ENCODE measurements around the gene THAP12.
"Not testable (repeated sequence)": the region's sequence is repeated elsewhere in the genome, so short reads cannot be mapped to it uniquely, and the experiment has no call there.

The THAP12 gene, protein sequence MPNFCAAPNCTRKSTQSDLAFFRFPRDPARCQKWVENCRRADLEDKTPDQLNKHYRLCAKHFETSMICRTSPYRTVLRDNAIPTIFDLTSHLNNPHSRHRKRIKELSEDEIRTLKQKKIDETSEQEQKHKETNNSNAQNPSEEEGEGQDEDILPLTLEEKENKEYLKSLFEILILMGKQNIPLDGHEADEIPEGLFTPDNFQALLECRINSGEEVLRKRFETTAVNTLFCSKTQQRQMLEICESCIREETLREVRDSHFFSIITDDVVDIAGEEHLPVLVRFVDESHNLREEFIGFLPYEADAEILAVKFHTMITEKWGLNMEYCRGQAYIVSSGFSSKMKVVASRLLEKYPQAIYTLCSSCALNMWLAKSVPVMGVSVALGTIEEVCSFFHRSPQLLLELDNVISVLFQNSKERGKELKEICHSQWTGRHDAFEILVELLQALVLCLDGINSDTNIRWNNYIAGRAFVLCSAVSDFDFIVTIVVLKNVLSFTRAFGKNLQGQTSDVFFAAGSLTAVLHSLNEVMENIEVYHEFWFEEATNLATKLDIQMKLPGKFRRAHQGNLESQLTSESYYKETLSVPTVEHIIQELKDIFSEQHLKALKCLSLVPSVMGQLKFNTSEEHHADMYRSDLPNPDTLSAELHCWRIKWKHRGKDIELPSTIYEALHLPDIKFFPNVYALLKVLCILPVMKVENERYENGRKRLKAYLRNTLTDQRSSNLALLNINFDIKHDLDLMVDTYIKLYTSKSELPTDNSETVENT

GRCh38 chr11:76380977-76381719 is at the start of gene THAP12, which contains the start of gene GVQW3:
Gene THAP12, minus strand, starts transcription at chr11:76381132. Its CDS starts 296 bp downstream, at chr11:76380836.
Gene GVQW3, plus strand, starts transcription at chr11:76381323. Its CDS starts 506 bp downstream, at chr11:76381829.
- peak; percentile 89 to 95 for DNase-seq (ENCODE audit: low read depth in 2 of 2)

DNA sequence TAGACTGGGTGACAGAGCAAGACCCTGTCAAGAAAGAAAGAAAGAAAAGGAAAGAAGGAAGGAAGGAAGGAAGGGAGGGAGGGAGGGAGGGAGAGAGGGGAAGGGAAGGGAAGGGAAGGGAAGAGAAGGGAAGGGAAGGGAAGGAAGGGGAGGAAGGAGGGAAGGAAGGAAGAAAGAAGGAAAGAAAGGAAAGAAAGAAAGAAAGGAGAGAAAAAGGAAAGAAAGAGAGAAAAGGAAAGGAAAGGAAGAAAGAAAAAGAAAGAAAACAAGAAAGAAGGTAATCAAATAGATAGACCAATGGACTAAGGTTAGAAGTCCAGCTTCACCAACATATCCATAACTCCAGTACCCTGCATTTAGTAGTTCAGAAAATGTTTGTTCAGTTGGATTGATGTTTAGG is 45.7 kb upstream of the THAP12 start:
- DNase-seq (ENCODE audit: low read depth in 2 of 2): no peak

DNA sequence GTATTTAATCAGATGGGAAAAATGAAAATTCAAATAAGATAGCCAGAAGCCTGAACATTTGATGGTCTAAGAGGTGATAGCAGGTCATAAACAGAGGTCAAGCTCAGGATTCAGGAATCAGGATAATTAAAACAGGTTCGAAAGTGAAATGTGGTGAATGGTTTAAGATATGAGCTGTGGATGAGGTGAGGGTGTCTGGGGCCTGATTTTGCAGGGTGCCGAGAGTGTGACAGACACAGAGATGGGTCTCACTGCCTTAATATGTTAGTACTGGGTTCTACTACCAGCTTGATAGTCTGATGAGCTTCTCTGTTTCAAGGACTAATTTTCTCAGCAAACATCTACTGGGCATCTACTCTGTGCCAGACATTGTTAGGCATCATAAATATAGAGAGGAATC is 44.0 kb upstream of the THAP12 start:
- DNase-seq (ENCODE audit: low read depth in 2 of 2): no peak

DNA sequence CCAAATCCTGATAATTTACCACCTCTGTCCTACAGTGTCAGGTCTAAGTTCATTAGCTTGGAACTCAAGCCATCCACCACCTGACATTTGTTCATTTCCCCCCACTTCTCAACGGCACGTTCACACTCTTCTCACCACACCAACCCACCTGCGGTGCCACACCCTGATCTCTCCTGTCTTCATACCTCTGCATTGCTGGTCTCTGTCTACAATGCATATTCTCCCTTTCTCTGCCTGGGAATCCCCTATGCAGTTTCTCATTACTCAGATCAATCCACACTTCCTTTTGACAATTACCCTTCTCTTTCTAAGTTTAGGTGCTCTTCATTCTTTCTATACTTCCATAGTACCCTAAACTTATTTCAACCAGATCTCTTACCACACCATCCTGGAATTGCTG is 43.4 kb upstream of the THAP12 start:
- no peak for DNase-seq (ENCODE audit: low read depth in 2 of 2)

DNA sequence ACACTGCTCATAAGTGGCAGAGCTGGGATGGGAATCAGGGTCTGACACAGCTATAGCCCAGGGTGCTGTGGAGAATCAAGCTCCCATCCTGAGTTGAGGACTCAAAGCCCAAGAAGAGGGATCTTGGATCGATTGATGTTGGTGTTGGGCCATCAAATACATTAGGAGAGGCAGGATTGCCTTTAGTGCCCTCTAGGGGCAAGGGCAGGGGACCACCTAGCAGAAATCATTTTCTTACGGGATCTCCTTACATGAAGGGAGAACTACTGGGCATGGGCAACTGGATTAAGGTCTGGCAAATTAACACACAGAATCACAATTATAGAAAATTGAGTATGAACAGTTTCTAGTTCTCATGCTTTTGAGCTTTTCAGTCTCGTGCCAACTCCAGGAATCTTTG is 39.0 kb upstream of the THAP12 start:
- DNase-seq (ENCODE audit: low read depth in 2 of 2): no peak

GRCh38 chr11:76415073-76415472 is 34.1 kb upstream of the THAP12 start:
- no peak for DNase-seq (ENCODE audit: low read depth in 2 of 2)

- no peak for DNase-seq (ENCODE audit: low read depth in 2 of 2)
Measured at GRCh38 chr11:76410851-76411357, 30.0 kb upstream of the THAP12 start.

- DNase-seq (ENCODE audit: low read depth in 2 of 2): no peak
Measured at GRCh38 chr11:76408171-76408965, 27.4 kb upstream of the THAP12 start.

- no peak for DNase-seq (ENCODE audit: low read depth in 2 of 2)
Measured at GRCh38 chr11:76406359-76406758, 25.4 kb upstream of the THAP12 start.

GRCh38 chr11:76401484-76401883 is 20.6 kb upstream of the THAP12 start:
- not testable (repeated sequence) for DNase-seq (ENCODE audit: low read depth in 2 of 2)

DNA sequence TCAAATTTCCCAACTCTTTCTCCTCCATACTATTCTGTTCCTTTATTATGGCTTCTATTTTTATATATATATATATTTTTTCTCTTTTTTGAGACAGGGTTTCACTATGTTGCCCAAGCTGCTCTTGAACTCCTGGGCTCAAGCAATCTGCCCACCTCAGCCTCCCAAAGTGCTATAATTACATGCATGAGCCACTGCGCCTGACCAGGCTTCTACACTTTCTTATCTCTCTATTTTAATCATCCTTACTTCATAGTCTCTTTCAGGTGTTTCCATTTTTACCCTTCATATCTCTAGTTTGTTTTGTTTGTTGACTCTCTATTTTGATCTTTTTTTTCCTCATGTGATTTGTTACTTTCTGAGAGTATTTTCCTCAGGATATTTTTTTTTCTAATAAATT is 20.0 kb upstream of the THAP12 start:
- DNase-seq (ENCODE audit: low read depth in 2 of 2): no peak

DNA sequence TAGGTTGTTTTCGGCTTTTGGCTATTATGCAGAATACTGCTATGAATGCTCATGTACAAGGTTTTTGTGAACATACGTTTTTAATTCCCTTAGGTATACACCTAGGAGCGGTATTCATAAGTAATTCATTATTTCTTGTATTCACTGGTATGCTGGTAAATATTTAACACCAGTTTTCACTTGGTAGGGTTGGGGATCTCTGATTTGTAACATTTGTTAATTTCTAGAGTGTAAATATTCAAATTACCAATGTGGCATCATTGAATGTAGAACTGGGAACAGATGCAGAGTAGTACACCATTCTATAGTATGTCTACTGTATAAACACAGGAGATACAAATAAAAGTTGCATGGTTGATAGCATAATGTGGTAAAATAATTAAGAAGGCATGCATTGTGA is 16.5 kb upstream of the THAP12 start:
- DNase-seq (ENCODE audit: low read depth in 2 of 2): no peak

- no peak for DNase-seq (ENCODE audit: low read depth in 2 of 2)
Measured at GRCh38 chr11:76395296-76395695, 14.4 kb upstream of the THAP12 start.

DNA sequence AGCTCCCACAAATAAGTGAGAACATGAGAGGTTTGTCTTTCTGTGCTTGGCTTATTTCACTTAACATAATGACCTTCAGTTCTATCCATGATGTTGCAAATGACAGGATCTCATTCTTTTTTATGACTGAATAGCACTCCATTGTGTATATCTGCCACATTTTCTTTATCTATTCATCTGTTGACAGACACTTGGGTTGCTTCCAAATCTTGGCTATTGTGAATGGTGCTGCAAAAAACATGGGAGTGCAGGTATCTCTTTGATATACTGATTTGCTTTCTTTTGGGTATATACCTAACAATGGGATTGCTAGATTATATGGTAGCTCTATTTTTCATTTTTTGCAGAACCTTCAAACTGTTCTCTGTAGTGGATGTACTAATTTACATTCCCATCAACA is 13.5 kb upstream of the THAP12 start:
- DNase-seq (ENCODE audit: low read depth in 2 of 2): no peak

GRCh38 chr11:76392870-76393269 is 11.9 kb upstream of the THAP12 start:
- DNase-seq (ENCODE audit: low read depth in 2 of 2): no peak

GRCh38 chr11:76391811-76392475 is 11.0 kb upstream of the THAP12 start:
- DNase-seq (ENCODE audit: low read depth in 2 of 2): no peak

GRCh38 chr11:76391021-76391420 is 10.1 kb upstream of the THAP12 start:
- DNase-seq (ENCODE audit: low read depth in 2 of 2): no peak

- DNase-seq (ENCODE audit: low read depth in 2 of 2): no peak
Measured at GRCh38 chr11:76388408-76388807, 7.5 kb upstream of the THAP12 start.

DNA sequence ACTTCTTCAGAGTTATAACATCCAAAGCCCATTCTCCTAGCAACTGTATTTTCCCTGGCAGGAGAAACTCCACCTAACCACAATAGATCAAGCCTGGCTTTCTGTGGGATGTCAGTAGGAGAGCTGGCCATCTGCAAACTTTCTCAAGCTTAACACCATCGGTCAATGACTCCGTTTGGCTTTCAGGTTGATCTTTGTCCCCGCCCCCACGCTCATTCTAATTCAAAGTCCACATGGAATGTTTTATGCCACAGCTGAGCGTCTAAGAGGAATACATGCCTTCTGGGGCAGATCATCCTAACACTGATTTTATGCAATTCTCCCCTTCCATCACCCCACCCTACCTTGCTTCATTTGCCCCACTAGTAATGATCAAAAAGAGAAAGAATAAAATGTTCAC is 5.0 kb upstream of the THAP12 start:
- no peak for DNase-seq (ENCODE audit: low read depth in 2 of 2)

DNA sequence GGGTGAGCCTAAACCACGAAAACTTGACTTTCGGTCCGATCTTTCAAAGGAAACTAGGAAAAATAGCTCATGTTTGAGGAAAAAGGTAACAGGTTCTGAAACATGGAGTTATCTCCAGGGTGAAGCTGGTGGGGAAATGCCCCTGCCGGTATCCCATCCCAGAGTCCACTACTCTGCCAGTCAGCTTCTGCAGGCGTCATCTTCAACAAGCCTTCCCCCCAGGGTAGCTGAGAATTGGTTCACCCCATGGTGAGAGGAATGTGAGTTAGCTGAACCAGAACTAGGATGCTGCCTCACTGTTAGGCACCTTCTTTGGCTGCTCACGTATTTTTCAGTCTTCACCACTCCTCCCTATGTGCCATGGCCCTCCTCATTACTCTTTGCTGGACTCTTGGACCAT is 1.3 kb upstream of the THAP12 start:
- no peak for DNase-seq (ENCODE audit: low read depth in 2 of 2)
